SHP77 treated with DMSO at 0.1 percent for 48 hours (cell line): ENCODE data around the gene PLEKHM3.
A peak's percentile ranks its signal among the peaks of the same experiment; 100 is the strongest.
"Not testable (repeated sequence)": the region's sequence is repeated elsewhere in the genome, so short reads cannot be mapped to it uniquely, and the experiment has no call there.

ENCODE experiments used
- DNase-seq: peaks from one replicate; lab custom pipeline; 2025; lab: John Stamatoyannopoulos, UW

The PLEKHM3 gene

DNA sequence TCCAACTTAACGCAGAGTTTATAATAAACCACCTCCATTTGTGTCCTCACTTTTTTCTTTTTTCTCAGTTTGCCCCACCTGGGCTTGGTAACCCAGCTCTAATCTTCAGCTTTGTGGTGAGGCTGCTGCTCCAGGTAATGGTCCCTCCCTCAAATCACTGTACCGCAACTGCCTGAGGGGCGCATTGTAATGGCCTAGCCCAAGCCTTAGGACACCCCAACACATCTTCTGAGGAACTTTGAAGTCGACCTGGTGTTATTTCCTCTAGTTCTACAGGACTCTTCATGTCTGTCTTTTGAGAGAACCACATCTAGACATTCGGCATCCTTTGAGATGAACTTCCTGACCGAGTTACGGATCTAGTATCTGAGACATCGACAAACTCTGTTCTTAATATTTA is 99.7 kb downstream of the PLEKHM3 start:
- DNase-seq = no peak

DNA sequence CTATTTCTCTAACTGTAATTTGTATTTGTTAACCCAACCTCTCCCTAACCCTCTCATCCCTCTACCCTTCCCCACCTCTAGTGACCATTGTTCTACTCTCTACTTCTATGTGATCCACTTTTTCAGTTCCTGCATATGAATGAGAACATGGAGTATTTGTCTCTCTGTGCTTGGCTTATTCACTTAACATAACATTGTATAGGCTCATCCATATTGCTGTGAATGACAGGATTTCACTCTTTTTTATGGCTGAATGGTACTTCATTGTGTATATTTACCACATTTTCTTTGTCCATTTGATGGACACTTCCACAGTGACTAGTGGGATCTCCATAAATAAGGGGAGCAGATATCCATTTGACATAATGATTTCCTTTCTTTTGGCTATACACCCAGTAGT is 103.7 kb downstream of the PLEKHM3 start:
- no peak for DNase-seq

DNA sequence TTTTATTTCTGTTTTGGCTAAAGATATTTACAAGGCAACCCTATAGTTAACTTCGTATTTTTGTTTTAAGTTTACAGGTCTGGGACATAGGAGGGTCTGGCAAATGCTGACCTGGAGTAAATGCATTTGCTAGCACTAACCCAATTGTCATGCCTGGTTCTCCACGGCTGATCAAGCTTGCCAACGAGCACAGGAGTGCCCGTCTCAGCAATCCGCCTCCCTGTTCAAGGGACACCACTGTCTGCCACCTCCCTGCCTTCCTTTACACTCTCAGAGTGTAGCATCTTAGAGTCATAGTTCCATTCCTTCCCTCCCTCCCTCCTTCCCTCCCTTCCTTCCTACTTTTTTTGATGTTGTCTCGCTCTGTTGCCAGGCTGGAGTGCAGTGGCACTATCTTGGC is 104.6 kb downstream of the PLEKHM3 start:
- no peak for DNase-seq

DNA sequence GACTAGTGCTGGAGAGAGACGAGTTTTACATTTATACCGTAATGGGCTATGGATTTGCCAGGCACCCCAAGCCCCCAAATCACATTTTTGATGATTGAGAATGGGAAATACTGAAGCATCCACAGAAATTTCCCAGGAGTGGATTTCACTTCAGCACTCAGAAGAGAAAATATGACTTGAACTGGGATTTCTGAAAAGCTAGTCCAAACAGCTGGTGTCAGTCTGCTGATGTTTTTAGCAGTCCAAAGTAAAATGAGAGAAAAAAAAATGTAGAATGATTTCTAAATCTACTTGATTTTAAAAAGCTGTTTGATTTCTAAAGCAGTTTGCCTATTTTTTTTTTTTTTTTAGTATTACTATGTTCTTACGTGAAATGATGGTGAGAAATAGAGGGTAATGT is 105.0 kb downstream of the PLEKHM3 start:
- no peak for DNase-seq

DNA sequence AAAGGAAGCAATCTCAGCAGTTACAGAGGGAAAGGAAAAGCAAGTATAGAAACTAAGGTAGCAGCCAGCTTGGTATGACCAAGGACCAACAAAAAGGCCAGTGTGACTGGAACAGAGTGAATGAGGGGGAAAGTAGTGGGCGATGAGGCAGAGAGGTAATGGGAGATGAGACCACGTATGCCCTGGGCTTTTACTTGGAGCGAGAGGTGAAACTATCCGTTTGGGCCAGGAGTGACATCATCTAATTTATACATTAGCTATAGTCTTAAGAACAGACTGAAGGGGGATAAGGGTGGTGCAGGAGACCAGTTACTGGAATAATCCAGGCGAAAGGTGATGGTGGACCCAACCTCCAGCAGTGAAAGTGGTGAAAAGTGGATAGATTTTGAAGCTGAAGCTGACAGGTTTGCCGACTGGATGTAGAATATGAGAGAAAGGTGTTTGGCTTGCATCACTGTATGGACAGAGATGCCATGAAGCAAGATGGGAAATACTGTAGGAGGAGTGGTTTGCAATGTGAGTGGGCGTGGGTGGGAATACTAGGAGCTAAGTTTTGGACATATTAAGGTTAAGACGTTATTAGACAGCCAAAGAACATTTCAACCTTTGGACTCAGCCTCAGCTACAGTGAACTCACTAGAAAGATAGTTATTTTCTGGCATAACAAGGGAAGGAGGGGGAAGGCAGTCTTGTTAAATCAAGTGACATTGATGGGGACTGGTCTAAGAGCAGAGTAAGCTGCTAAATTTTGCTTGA is 106.0 kb downstream of the PLEKHM3 start:
- DNase-seq = no peak

DNA sequence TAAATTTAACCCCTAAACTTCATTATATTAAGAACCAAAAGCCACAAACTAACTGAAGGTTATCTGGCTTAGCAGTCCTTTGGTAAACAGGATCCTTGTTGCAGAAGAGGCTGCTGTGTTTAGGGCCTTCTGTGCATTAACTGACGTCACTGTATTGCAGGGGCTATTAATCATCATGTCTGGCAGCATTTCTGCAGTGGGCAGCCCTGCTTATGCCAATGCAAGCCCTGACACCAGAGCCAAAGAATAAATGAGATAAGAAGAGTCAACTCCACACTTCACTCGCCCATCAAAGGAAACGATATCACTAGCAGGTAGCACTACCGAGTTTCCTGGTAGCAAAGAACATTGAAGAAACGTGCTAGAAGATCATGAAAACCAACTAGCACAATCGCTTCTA is 110.6 kb downstream of the PLEKHM3 start:
- DNase-seq = peak; percentile 53

DNA sequence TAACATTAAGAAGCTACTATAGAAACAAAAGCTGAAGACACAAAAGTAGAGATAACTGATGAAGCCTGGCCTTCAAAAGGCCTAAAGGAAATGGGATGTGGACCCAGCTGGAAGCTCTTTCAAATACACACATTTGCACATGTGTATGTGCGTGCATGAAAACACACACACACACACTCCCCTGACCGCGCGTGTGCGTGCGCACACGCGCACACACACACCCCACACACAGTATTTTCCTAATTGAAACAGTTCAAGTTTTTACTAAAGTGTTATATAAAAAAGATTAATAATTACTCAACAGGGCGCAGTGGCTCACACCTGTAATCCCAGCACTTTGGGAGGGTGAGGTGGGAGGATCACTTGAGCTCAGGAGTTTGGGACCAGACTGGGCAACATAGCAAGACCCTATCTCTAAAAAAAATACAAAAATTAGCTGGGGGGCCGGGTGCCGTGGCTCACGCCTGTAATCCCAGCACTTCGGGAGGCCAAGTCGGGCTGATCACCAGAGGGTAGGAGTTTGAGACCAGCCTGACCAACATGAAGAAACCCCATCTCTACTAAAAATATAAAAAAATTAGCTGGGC is 111.5 kb downstream of the PLEKHM3 start:
- no peak for DNase-seq

DNA sequence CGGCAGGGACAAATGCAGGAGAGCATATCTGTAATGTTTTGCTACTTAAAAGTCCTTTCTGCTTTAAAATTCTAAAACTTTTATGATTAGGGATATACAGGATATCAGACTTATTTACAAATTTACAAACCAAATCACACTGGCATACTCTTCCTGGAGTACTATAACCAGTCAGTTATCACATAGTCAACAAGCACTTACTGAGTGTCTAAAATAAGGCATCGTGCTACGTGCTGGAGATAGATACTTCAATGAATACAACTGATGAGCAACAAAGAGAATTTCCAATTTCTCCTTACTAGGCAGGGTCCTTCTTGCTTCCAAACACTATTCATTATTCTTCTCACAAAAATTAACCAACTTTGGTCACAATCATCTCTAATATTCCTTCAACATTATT is 113.5 kb downstream of the PLEKHM3 start:
- DNase-seq = no peak

DNA sequence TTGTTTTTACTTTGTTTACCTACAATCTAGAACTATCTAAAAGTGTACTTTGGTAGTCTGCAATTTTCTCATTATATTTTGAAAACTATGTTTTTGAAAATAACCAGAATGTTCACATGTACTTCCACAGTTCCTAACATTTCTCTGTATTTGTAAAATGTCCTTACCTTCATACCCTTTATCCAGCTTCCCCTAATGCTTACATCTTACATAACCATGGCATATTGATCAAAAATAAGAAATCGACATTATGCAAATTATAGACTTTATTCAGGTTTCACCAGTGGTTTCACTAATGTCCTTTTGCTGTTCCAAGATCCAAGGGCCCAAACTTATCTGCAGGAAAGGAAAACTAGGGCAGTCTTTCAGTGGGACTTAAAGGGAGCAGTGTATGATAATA is 114.1 kb downstream of the PLEKHM3 start:
- DNase-seq = no peak

DNA sequence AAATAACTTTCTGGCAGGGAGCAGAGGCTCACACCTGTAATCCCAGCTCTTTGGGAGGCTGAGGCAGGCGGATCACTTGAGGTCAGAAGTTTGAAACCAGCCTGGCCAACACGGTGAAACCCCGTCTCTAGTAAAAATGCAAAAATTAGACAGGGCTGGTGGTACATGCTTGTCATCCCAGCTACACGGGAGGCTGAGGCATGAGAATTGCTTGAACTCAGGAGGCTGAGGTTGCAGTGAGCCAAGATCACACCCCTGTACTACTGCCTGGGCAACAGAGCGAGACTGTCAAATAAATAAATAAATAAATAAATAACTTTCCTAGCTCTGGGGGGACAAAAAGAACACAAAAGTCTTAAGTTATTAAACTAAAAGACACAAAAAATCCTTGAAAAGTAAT is 118.8 kb downstream of the PLEKHM3 start:
- not testable (repeated sequence) for DNase-seq

DNA sequence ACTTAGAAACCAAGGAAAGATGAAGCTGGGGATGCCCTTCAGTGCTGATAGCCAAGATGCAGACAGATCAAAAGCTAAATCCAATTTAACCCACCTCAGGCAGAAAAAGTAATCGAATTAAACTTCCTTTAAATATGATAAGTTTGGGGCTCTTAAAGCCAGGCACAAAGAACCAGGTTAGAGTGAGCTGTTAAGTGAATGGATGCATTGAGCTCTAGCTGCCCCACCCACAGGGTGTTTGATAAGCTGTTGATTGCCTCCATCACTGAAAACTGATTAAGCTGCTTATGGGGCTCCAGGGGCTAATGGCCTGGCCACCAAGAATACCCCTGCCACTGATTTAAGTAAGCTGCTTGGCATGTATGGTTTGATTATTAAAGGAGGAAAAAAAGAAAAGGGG is 119.8 kb downstream of the PLEKHM3 start:
- DNase-seq = no peak

DNA sequence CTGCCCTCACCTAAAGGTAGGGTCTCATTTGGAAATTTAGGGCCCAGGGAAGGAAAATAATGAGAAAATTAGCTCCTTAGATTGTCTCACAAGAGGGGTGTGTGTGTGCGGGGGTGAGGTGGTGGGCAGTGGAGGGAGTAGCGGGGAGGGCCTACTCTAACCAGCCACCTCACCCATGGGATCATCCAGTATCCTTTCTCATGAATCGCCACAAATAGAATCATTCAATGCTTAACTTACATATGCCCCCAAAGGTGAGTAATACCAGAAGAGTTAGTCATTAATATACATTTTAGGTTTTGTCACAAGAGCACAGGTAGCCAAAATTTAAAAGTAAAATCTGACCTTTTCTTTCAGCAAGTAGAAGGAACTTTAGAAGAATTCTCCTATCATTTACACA is 122.1 kb downstream of the PLEKHM3 start:
- no peak for DNase-seq

DNA sequence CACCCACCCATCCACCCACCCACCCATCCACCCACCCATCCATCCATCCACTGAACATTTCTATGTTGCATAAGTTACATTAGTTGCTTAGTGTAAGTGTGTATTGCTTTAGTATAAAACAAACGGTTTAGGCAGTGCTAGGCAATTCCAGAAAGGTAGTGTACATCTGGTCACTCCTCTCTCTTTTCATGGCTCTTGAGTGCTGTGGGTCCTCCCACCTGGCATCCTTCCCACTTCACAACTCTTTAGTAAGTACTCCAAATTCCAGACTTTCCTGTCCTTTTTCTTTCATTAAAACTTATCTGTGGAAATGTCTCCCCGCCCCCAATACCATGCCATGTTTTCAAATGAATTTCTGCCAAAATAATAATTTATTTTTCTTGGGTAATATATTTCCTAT is 122.5 kb downstream of the PLEKHM3 start:
- no peak for DNase-seq

DNA sequence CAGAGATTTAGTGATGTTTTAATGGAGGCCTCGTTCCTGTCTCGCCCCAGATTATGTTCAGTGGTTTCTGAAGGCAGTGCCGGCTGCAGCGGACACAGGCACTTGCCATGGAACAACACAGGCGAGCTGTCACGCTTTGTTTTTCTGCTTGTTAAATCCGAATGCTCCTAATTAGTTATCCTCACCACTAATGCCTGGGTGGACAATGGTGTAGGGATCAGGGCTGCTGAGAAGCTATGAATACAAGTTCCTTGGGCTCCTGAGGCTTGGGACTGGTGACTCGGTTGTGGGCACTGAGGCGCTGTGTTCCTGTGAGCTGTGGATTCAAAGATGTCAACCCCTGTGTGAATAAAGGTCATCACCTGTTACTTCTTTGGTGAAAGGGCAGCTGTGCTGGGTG is 123.5 kb downstream of the PLEKHM3 start:
- no peak for DNase-seq

DNA sequence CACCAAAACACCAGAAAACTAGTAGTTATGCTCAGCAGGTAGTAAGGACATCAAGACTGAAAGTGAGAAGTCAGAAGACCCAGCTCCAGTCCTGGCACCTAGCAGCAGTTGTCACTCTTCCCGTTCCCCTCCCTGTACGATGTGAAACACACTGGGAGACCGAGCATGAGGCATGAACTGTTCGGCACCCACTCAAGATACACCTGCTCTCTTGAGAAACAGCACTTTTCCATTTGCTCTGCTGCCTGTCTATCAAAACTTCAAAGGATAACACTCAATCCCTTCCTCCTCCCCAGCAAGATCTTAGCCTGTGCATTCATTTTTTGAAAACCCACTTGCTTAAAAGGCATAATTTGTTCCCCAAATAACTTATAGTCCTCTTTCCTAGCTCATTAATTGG is 123.9 kb downstream of the PLEKHM3 start:
- DNase-seq = no peak

DNA sequence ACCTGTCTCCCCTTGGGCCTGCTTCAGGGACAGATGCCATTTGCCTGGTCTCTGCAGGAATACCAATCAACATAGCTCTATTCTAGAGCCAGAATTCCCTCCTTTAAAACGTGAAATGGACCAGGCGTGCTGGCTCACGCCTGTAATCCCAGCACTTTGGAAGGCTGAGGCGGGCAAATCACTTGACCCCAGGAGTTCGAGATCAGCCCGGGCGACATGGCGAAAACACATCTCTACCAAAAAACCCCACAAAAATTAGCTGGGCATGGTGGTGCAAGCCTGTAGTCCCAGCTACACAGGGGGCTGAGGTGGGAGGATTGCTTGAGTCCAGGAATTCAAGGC is 127.0 kb downstream of the PLEKHM3 start:
- DNase-seq = no peak

DNA sequence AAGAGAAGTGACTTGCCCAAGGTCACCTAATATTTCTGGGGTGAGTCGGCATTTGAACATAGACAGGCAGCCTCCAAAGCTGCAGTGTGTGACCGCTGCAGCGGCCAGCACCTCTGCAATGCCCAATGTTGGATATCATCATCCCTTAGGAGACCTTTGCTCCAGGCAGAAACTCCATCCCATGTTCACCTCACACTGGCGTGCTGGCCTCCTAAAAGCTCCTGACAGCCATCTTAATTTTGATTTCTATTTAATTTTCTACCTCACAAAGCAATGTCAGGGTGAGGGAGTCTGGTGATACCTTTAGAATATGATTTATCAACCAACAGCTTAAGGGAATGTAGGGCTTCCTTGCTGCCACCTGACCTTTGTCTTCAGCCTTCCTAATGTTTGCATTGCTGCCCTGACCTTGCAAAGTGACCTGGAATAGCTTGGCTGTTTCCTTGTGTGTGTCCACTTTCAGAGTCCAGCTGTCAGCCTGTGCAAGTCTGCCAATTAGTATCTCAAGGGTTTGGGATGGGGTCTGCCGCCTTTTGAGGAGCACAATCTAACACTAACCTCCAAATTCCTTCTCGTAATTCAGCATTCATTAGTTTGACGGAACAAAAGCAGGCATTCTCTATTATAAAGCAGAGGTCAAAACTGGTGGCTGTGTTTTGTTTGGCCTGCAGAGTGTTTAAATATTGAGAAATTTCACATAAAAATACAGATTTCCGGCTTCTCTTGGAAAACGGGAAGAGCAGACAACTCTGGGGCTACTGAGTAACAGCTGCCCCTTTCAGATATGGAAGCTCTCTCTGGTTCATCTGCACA is 127.6 kb downstream of the PLEKHM3 start:
- DNase-seq = no peak

DNA sequence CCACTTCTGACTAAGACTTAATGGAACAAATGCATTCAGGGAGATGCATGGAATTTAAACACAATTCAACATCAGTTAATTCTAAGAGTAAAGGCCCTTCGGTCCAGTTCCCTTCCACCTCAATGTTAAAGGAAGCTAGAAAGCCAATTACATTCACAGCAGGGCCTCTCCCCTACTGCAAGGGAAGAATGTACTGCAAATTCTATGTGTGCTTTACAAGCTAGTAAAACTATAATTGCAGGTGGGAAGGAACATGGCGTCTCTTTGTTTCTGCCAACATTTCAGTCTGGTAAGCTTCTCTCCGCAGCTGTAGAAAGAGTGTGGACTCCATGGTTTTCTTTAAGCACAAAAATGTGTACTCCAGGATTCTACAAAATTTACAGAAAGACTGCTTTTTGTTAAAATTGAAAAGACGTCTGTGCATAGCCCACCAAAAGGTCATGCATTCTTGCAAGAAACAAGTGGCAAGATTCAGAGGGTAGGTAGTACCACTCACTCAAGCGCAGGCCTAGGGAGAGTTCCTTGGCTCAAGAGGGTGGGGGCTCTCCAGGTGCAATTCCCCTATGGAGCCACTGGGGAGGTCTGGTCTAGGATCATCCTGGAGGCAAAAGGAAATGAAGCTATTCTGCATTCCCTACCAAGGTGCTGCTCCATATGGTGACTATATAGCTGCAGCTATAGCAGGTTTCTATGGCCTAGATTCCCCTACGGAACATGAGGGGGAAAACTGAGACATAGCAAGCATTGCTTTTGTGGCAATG is 128.6 kb downstream of the PLEKHM3 start:
- no peak for DNase-seq

DNA sequence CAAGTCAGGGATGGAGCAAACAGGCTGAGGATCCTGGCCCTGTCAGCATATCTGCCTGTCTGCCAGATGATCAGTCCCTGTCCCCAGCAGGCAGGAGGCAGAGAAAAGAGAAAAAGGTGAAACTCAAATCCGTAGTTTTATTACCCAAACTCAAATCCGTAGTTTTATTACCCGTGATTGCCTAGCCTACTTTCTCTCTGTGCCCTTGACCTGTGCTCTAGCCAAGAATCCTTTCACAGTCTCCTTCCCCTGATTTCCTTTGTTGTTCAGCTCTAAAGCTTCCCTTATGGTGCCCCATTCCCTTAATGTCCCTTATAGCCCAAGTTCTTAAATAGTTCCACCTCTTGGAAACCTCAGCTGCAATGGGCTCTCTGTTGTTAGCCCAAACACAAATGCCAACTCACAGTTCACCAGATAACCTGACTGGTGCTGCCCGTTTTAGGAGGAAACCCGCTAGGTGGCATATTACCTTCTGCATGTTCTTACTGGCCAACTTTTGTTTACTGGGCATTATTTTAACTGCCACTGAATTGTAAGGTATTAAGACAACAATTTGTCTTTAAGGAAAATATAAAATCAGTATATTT is 130.0 kb downstream of the PLEKHM3 start:
- DNase-seq = no peak

DNA sequence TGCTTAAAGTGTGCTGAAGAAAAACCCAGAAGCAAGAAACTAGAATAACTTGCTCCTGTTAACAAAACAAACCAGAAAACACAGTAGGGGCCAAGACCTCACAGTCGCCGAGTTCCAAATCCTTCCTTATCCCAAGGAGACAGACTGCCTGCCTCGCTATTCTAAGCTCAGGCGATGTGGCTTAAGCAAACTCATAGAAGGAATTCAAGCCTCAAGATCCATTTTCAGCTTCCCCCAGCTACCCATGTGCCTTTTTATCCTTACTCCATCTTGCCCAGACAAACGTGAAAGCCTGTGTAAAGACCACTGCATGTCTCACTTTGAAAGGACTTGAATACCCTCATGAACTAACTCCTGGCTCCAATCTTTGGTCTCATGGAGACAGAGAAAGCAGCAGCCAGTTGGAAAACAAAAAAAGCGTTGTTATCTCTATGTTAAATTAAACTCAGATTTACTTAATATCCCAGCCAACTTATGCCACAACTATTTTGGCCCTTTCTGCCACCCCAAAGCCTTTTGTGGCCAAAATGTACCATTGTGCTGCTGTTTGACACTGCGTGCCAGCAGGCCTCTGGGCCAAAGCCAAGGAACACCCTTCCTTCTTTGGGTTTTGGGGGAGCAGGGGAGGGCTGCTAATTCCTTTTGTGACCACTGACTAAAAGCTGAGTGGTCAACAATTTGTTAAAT is 132.5 kb downstream of the PLEKHM3 start:
- DNase-seq = no peak

DNA sequence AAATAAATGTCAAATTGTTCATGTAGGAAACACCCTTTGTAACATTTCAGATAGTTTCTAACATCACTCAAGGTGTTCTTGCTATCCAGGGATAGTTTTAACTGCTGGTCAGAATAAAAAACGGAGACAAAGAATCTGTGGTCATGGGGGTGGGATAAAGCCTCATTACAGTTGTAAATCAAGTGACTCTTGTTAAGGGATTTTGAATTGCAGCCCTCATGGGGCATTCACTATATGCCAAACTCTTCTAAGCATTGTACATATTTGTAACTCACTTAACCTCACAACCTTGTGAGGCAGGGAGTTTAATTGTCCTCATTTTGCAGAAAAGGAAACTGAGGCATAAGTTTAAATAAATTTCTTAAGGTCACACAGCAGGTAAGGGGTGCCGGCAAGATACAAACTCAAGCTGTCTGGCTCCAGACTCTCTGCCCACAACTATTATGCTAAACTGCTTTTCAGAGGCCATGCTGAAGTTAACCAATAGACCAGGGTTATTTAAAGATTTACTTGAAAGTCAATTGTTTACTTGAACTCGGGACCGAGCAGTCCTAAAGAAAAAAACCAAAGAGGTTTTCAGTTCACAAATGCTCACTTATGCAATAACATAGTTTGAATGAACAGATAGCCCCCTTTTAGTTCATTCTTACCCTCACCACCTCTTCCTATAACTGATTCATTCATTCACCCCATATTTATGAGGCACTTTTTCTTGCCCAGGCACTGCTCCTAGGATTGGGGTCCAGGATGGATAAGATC is 134.1 kb downstream of the PLEKHM3 start:
- no peak for DNase-seq
